GM23338 (cell line): ENCODE results near the gene UNC80. TPM values are rescaled to one million over a fixed set of nuclear protein-coding genes. Genes with fewer than 3 reads are reported as not detected.

ENCODE experiments used
- ATAC-seq: fragments of 200-7000 bp; cut with Tn5 transposase; 3 replicates; pipeline ENCODE4 v1.9.1; 2020
- DNase-seq: peaks from one replicate; pipeline ENCODE4 v3.0.0-alpha.2; 2015; ENCODE audit warnings: low spot score
- H2AFZ ChIP-seq: fragments of 200-600 bp; sonication (generic); 2 replicates; pipeline ENCODE4 v1.8.0; 2016; ENCODE audit warnings: antibody characterized with exemption, mild to moderate bottlenecking, moderate library complexity
- H3F3A ChIP-seq: fragments of 200-600 bp; sonication (generic); replicated peaks from 2 replicates; pipeline ENCODE4 v1.8.0; 2017; ENCODE audit warnings: antibody characterized with exemption, mixed run types, low read depth
- H3K27ac ChIP-seq: fragments of 200-600 bp; sonication (generic); 2 replicates; pipeline ENCODE4 v1.6.1; 2016; ENCODE audit warnings: low read depth
- H3K27me3 ChIP-seq: fragments of 200-600 bp; sonication (generic); 2 replicates; pipeline ENCODE4 v1.8.0; 2016; ENCODE audit warnings: mild to moderate bottlenecking, mixed run types, moderate library complexity; ENCODE audit not compliant: insufficient read depth
- H3K36me3 ChIP-seq: fragments of 200-600 bp; sonication (generic); 2 replicates; pipeline ENCODE4 v1.8.0; 2016; ENCODE audit warnings: mild to moderate bottlenecking; ENCODE audit not compliant: insufficient read depth
- H3K4me1 ChIP-seq: fragments of 200-600 bp; sonication (generic); 2 replicates; pipeline ENCODE4 v1.8.0; 2016; ENCODE audit warnings: mild to moderate bottlenecking, moderate library complexity; ENCODE audit not compliant: insufficient read depth
- H3K4me2 ChIP-seq: fragments of 200-600 bp; sonication (generic); 2 replicates; pipeline ENCODE4 v1.7.1; 2017; ENCODE audit warnings: mixed run types
- H3K4me3 ChIP-seq: fragments of 200-600 bp; sonication (generic); 2 replicates; pipeline ENCODE4 v1.6.1; 2016; ENCODE audit warnings: mixed run types
- H3K79me2 ChIP-seq: fragments of 200-600 bp; sonication (generic); replicated peaks from 2 replicates; pipeline ENCODE4 v1.8.0; 2017; ENCODE audit warnings: mild to moderate bottlenecking; ENCODE audit not compliant: insufficient read depth
- H3K9me2 ChIP-seq: fragments of 200-600 bp; sonication (generic); 2 replicates; pipeline ENCODE4 v1.8.0; 2017; ENCODE audit not compliant: insufficient read depth
- H4K20me1 ChIP-seq: fragments of 200-600 bp; sonication (generic); replicated peaks from 2 replicates; pipeline ENCODE4 v1.8.0; 2017; ENCODE audit warnings: mild to moderate bottlenecking; ENCODE audit not compliant: insufficient read depth
- H3K27ac Mint-ChIP-seq: 2 replicates; pipeline ENCODE4 v1.8.0; 2020; ENCODE audit warnings: inconsistent platforms, mild to moderate bottlenecking, moderate library complexity, mixed read lengths
- H3K27me3 Mint-ChIP-seq: 3 replicates; pipeline ENCODE4 v1.8.0; 2022; ENCODE audit warnings: low read depth, mild to moderate bottlenecking, moderate library complexity, mixed read lengths, inconsistent platforms; ENCODE audit not compliant: insufficient read depth, poor library complexity
- H3K36me3 Mint-ChIP-seq: 3 replicates; pipeline ENCODE4 v1.8.0; 2021; ENCODE audit warnings: low read depth, mild to moderate bottlenecking, inconsistent platforms, moderate library complexity, mixed read lengths
- H3K4me1 Mint-ChIP-seq: 3 replicates; pipeline ENCODE4 v1.8.0; 2020; ENCODE audit warnings: mild to moderate bottlenecking, inconsistent platforms, mixed read lengths
- H3K4me3 Mint-ChIP-seq: 3 replicates; pipeline ENCODE4 v1.8.0; 2021; ENCODE audit warnings: moderate library complexity, mild to moderate bottlenecking, inconsistent platforms, mixed read lengths
- H3K9me3 Mint-ChIP-seq: 3 replicates; pipeline ENCODE4 v1.8.0; 2020; ENCODE audit warnings: moderate library complexity, mild to moderate bottlenecking, inconsistent platforms, mixed read lengths
- CREB1 ChIP-seq: fragments of 250-450 bp; sonication (Bioruptor Pico); IDR thresholded peaks from 2 replicates; pipeline ENCODE4 v1.5.0; 2020; ENCODE audit warnings: low read depth, mild to moderate bottlenecking, moderate library complexity
- CTCF ChIP-seq, 2 experiments: fragments of 200-600 bp in 1 of 2; sonication (generic) in 1 of 2; conservative IDR thresholded peaks; 2 replicates each; pipeline versions ENCODE4 v1.5.1 to v1.6.1; 2016 to 2017; ENCODE audit warnings: antibody characterized with exemption in 2 of 2, low read depth in 2 of 2, mild to moderate bottlenecking in 2 of 2, moderate library complexity in 1 of 2
- EZH2phosphoT487 ChIP-seq: fragments of 200-600 bp; sonication (generic); IDR thresholded peaks from one replicate; pipeline ENCODE4 v1.8.1; 2018; ENCODE audit warnings: antibody characterized with exemption; ENCODE audit not compliant: unreplicated experiment
- JUNB ChIP-seq: IDR thresholded peaks from one replicate; pipeline ENCODE4 v1.6.1; 2016; ENCODE audit warnings: antibody characterized with exemption; ENCODE audit not compliant: unreplicated experiment
- NANOG ChIP-seq: IDR thresholded peaks from 2 replicates; pipeline ENCODE4 v1.6.1; 2016; ENCODE audit warnings: antibody characterized with exemption, borderline replicate concordance
- POLR2AphosphoS5 ChIP-seq: IDR thresholded peaks from 2 replicates; pipeline ENCODE4 v1.6.1; 2016; ENCODE audit warnings: antibody characterized with exemption, low read depth
- REST ChIP-seq: IDR thresholded peaks from one replicate; pipeline ENCODE4 v1.6.1; 2018; ENCODE audit warnings: antibody characterized with exemption; ENCODE audit not compliant: unreplicated experiment
- ZNF114 ChIP-seq: fragments of 250-450 bp; sonication (Bioruptor Pico); IDR thresholded peaks from 2 replicates; pipeline ENCODE4 v1.5.0; 2020; ENCODE audit warnings: mild to moderate bottlenecking, moderate library complexity
- polyA plus RNA-seq: library from polyadenylated mRNA; unstranded; fragments of >200 nt; fragmentation: Nextera tagmentation; extraction: Ambion mirVana; gene quantifications from 2 replicates; pipeline ENCODE4 v1.2.1, GENCODE V29; 2016
- total RNA-seq: library from RNA; depleted of rRNA; stranded (reverse); fragments of >200 nt; shearing (Covaris generic); gene quantifications from 2 replicates; pipeline ENCODE4 v1.2.3, GENCODE V29; 2014

Gene UNC80
- total and polyA plus RNA-seq, 2 experiments from 2014 or later = 0.11 to 1.5 TPM

- TF ChIP-seq CTCF (conservative IDR thresholded peaks at IDR 0.05; ENCODE audit: low read depth in 2 of 2) (no peak), JUNB (no peak), CREB1 (no peak), NANOG (no peak)
Measured at GRCh38 chr2:209864716-209865295, 93.2 kb downstream of the UNC80 start (continued).

DNA sequence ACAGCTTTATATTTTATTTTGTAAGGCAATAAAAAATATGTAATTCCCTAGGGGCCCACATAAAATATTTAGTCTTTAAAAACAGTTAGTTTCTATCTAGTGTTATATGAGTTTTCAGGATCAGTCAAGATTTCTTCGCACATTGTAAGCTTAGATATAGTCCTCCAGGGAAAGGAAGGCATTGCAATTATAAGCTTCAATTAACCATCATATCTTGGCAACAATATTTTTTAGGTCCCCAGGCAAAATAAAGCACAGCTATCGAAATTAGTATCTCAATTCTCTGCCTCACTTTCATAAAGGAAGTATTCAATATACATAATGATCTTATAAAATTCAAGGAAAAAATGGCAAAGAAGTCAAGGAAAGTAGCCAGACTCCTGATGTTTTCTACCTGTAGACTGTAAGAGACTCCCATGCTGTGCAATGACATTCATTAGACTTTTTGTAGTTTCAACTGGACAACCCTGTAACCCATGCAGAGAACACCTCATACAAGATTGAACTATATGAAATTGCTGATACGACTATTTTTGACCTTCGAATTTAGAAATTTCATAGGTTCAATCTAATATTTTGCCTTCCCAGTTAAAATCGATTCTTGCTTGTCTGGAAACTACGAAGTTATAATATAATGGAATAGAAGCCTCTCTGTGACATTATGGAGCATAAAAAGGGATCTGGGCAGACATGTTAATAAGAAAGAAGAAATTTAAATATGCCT lies 96.8 kb downstream of the UNC80 start:
- Histone ChIP-seq H3K27me3 (no peaks in the 10 kb centered on the region), H4K20me1 (no peaks in the 10 kb centered on the region), H2AFZ (no peak overlapping the region), H3K79me2 (no peaks in the 10 kb centered on the region), H3K36me3 (no peaks in the 10 kb centered on the region), H3K9me2 (peaks cover under 1% of the 10 kb centered on the region; the same call in 1 of the 2 replicates), H3F3A (no peaks in the 10 kb centered on the region), H3K4me2 (no peak overlapping the region), H3K4me1 (peaks cover 8% of the 10 kb centered on the region; the same call in 1 of the 2 replicates), H3K27ac (no peak overlapping the region), H3K4me3 (no peak overlapping the region)
- H3K9me3 Mint-ChIP-seq = peaks cover 14% of the 10 kb centered on the region; the same call in 2 of the 3 replicates
- DNase-seq (no peak), ATAC-seq (no peak)
- H3K36me3 Mint-ChIP-seq = peaks cover 8% of the 10 kb centered on the region
- TF ChIP-seq POLR2AphosphoS5 = no peak
- H3K4me1 Mint-ChIP-seq = peaks cover 7% of the 10 kb centered on the region
- H3K4me3 Mint-ChIP-seq = no peak overlapping the region
- H3K27me3 Mint-ChIP-seq = peaks cover 2% of the 10 kb centered on the region
- H3K27ac Mint-ChIP-seq = no peak overlapping the region

- Histone ChIP-seq H3K4me2 (no peak overlapping the region), H3F3A (no peaks in the 10 kb centered on the region), H3K27ac (no peak overlapping the region), H2AFZ (no peak overlapping the region), H3K79me2 (no peaks in the 10 kb centered on the region), H3K36me3 (no peaks in the 10 kb centered on the region), H3K27me3 (no peaks in the 10 kb centered on the region), H3K4me3 (no peak overlapping the region), H3K9me2 (no peaks in the 10 kb centered on the region), H4K20me1 (no peaks in the 10 kb centered on the region), H3K4me1 (peaks cover 7% of the 10 kb centered on the region; the same call in 1 of the 2 replicates)
- peaks cover 8% of the 10 kb centered on the region for H3K36me3 Mint-ChIP-seq
- peaks cover 5% of the 10 kb centered on the region for H3K4me1 Mint-ChIP-seq
- ATAC-seq (no peak), DNase-seq (no peak)
- peaks cover 2% of the 10 kb centered on the region for H3K27me3 Mint-ChIP-seq
- H3K9me3 Mint-ChIP-seq = peaks cover 13% of the 10 kb centered on the region; the same call in 2 of the 3 replicates
- no peak overlapping the region for H3K4me3 Mint-ChIP-seq
- H3K27ac Mint-ChIP-seq = no peak overlapping the region
- TF ChIP-seq REST (no peak), ZNF114 (CRISPR knock-in tag) (no peak), JUNB (no peak), EZH2phosphoT487 (no peak), POLR2AphosphoS5 (no peak), NANOG (no peak)
Measured at GRCh38 chr2:209870067-209870466, 98.4 kb downstream of the UNC80 start.
